NOMO-1 treated with DMSO at 0.1 percent for 48 hours (cell line): ENCODE data around the gene GAGE10.
A peak's percentile ranks its signal among the peaks of the same experiment; 100 is the strongest.

Experiments
- DNase-seq: peaks from one replicate; lab custom pipeline; 2025; ENCODE audit not compliant: unreplicated experiment; lab: John Stamatoyannopoulos, UW

GAGE10 gene

GRCh38 chrX:49303346-49303745, at the start of gene GAGE10:
GAGE10 (plus strand) TSS chrX:49303646; CDS start chrX:49304860, 1,214 bp downstream.
- DNase-seq, result no peak

- no peak for DNase-seq
Measured at GRCh38 chrX:49254639-49255038, 48.8 kb upstream of the GAGE10 start.

GRCh38 chrX:49256268-49256995, 47.0 kb upstream of the GAGE10 start:
- no peak for DNase-seq

GRCh38 chrX:49257074-49257790, 46.2 kb upstream of the GAGE10 start:
- no peak for DNase-seq

DNA sequence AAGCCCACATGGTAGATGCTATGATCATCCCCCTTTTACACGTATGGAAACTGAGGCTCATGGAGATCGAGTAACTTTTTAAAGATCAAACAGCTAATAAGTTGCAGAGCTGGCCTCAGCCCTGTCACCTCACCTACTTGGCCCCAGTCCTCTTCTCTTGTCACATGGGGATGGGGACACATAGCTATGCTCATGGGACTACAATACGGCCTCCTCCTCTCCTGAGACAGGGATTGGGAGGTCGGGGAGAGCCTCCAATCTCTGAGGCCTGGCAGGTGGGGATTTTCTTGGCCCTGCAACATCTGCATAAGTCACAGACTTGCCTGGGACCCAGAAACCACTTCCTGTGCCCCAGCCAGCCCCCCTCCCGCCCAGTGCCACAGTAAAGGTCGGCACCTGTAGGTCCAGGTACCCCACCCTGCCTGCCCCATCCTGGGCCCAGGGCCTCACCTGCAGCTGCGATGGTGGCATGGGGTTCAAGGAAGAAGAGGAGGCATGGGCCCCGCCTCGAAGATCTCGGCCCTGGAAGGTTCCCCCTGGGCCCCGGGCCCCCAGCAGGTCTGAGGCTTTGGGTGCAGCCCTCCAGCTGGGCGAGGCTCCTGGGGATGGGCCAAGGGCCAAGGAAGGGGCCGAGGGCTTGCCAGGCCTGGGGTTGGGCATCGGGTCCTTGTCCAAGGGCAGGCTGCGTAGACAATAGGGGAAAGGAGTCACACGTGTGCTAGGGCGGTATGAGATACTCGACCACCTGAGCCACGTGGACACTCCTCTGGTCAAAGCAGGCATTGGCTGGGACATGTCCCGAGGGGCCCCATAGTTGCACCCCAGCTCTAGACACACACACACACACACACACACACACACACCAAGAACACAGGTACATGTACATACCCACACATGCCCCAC, 45.3 kb upstream of the GAGE10 start:
- DNase-seq, result no peak

- no peak for DNase-seq
Measured at GRCh38 chrX:49258749-49259124, 44.7 kb upstream of the GAGE10 start.

GRCh38 chrX:49260221-49260985, 43.0 kb upstream of the GAGE10 start:
- DNase-seq, result no peak

DNA sequence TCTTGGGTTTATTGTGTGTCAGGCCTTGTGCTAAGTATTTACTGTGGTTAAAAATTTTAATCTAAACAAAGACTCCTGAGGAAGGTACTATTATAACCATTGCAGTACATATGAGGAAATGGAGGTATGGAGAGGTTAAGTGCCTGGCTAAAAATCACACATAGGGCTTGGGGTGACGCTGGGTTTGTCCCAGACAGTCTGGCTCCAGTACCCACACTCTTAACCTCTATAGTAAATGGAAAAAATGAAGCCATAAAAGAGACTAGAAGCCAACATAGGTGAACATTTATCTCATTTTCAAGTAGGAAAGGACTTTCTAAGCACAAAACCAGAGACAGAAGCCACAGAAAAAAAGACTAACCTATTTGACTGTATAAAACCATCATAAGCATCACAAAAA, 40.8 kb upstream of the GAGE10 start:
- DNase-seq, result no peak

GRCh38 chrX:49263631-49264030, 39.8 kb upstream of the GAGE10 start:
- DNase-seq, result no peak

GRCh38 chrX:49264460-49264859, 39.0 kb upstream of the GAGE10 start, which contains the start of gene FOXP3:
FOXP3 (minus strand) TSS chrX:49264710; CDS start chrX:49258505, 6,205 bp downstream.
- DNase-seq, result no peak

- DNase-seq, result no peak
Measured at GRCh38 chrX:49266523-49267445, 36.7 kb upstream of the GAGE10 start.

DNA sequence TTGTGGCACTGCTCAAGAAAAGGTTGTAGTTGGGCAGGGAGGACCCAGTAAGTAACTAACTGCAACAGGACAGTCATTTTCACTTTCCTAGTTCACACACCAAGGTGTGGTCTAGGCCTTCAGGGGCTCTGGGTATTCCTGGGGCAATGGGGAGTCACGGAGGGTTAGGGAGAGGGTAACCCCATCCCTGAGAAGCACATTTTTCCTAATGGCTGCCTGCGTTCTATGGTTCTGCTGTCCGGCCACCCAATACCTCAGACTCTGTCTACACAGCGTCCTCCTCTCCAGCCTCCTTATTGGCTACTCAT, 34.8 kb upstream of the GAGE10 start:
- DNase-seq, result no peak

- peak; percentile 92 for DNase-seq
Measured at GRCh38 chrX:49269010-49269766, 34.3 kb upstream of the GAGE10 start.

GRCh38 chrX:49269767-49270248, 33.6 kb upstream of the GAGE10 start, which contains the start of gene PPP1R3F:
PPP1R3F (plus strand) TSS chrX:49269793; CDS start chrX:49269870, 77 bp downstream.
- no peak for DNase-seq

DNA sequence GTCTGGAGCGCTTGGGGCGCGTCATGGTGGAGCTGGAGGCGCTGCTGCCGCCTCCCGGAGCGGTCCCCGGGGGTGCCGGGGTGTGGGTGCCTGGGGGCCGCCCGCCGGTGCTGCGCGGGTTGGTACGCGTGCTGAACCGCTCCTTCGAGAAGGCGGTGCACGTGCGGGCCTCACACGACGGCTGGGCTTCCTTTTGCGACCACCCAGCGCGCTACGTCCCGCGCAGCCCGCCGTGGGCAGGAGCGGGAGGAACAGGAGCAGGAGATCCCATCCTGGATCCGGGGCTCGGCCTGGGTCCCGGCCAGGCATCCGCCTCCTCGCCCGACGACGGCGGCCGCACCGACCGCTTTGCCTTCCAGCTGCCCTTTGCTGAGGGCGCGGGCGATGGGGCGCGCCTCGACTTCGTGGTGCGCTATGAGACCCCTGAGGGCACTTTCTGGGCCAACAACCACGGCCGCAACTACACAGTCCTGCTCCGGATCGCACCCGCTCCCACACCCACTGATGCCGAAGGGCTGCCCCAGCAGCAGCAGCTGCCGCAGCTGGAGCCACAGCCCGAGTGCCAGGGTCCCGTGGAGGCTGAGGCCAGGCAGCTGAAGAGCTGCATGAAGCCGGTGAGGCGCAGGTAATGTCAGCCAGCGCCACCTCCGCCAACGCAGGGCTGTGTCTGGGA, 33.1 kb upstream of the GAGE10 start:
- no peak for DNase-seq

DNA sequence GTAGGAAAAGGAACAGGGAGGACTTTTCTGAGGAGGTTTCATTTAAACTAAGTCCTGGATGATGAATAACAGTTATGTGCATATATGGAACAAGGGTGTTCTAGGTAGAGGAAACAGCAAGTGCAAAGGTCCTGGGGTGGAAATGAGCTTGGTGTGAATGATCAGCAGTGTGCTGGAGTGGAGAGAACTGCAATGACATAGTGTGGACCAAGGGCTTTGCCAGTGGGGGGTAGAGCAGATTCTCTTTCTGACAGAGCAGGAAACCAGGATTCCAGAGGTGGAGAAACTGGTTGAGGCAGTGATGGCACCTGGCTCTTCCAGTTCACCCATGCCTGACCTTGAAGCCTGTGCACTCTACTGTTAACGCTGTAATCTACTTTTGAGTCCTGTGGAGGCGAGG, 32.1 kb upstream of the GAGE10 start:
- no peak for DNase-seq

DNA sequence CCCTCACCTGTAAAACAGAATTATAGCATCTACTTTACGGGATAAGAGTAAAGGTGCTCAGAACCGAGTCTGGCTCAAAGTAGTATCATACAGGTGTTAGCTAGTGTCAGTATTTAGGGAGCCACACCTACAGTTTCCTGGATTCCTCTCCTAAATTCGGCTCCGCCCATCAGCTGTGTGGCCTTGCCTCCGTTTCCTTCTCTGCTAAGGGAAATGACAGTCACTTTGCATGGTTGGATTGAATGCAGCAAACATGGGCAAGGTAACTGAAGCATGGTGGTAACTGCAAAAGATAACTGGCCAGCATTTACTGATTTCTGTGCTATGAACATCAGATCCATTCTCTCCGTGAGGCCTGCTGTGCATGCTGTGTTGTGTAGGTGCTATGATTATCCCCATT, 31.0 kb upstream of the GAGE10 start:
- no peak for DNase-seq

DNA sequence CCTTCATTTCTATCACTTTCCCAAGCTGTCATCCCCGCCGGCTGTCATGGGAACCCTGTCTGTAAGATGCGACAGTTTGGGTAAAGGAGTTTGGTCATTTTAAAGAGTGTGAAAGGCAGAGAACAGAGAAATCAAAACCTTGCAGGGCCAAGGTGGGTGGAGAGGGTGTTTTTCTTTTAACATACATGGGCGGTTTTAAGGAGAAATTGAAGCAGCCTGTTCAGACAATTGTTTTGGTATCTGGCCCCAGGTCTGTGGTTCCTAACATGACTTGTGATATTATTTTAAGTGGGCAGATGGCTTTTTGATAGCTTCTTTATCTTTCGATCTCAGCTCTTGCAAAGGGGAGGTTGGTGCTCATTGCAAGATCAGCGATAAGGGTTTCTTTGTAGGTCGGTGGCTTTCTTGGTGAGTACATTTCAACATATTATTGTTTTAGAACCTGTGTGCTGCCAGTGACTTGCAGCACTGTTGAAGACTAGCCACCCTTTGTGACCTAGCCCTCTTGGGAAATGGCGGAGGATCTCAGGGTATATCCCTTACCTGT, 30.2 kb upstream of the GAGE10 start:
- DNase-seq, result no peak
